ENCODE results near the gene PRDM13.
"Not testable (repeated sequence)": the region's sequence is repeated elsewhere in the genome, so short reads cannot be mapped to it uniquely, and the experiment has no call there.

PRDM13 gene

DNA sequence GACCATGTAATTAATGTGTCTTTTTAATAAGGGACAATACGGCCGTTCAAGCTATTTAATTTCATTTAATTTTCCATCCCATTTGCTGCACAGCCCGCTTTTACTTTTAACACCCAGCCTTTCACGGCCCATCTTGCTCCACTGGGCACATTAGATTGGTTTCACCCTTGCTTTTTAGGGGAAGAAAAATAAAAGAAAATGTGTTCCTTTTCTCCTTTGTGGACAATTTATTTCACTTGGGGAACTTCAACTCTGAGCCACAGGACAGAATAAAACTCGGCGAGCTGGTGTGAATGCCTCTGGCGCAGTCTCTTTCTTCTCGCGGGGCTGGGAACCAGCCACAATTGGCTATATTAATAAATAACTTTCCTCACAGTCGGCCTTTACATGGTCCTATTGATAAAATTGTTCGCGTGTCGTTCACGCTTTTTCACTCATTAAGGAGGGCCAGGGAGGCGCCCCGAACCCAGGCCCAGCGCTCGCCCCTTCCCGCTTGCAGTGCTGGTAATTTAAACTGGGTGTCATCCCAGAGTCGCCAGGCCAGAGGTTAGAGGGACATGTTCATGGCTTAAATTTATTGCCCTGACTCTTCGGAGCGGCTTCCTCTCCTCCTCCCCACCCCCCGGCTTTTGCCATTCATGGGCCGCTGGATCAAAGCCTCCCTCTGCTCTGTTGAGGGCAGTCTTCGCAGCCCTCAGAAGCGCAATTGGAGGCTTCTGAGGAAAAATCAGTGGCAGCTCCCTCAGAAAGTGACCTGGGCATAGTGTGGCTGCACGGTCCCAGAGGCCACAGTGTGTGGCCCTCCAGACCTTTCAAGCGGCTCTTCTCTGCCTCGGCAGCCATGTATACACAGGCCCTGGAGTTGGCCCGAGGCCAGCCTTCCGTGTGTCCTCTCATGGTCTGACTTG, 2.2 kb upstream of the PRDM13 start:
- no peak for DNase-seq

DNA sequence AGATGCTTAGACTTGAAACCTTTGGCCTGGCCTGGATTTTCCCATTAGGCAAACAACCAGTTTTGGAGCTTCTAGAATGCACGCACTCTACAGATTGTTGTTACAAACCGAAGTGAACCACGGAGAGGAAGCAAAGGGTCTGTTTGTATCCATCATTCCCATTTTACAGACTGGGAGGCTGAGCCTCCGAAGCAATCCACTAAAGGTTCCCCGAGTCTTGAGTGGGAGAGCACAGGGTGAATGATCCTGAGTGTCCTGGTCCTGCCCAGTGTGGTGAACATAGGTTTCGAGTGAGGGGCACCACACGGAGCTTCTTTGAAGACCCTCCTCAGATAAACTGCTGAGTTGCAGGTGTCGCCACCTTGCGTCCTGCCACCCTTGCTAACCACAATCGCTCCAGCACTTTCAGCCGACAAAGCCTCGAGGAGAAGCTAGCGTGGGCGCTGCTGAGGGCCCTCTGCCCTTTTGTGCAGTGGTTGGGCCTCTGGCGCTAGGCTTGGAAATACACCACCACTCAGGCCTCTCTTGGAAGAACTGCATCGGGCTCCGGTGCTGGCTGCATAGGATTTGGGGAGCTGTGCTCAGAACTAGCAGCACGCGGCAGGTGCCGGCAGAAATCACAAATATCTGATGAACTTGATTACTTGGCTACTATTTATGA, 1.4 kb upstream of the PRDM13 start:
- DNase-seq: no peak

DNA sequence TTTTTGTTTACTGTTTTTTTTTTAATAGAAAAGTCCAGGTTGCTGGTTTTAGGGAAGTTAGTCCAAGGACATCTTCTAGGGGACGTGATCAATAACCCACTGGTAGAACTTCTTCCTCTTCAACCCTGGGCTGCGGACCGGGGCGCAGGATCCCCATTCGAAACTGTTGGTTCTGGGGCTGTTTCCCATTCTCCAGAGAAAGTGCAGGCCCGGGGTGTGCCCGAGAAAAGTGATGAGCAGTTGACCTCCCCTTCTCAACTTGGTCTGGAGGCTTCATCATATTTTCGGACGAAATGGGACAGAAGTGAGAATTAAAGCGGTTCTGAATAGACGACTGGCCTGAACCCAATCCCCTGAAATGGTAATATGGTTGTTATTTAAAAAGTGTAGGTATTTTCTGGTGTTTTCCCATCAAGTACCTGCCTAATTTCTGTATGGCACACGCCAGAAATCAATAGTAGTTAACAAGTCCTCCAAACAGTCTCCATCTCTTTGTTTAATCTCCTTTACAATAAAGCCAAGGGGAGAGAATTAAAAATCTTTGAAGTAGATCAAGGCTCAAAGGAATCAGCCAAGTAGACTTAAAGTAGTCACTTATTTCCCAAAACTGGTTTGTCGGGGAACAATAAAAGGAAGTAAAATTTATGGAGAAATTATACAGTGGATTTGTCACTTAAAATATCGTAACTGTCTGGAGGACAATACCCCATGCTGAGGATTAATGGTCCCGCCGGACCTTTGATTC, 550 bp upstream of the PRDM13 start:
- DNase-seq: no peak

DNA sequence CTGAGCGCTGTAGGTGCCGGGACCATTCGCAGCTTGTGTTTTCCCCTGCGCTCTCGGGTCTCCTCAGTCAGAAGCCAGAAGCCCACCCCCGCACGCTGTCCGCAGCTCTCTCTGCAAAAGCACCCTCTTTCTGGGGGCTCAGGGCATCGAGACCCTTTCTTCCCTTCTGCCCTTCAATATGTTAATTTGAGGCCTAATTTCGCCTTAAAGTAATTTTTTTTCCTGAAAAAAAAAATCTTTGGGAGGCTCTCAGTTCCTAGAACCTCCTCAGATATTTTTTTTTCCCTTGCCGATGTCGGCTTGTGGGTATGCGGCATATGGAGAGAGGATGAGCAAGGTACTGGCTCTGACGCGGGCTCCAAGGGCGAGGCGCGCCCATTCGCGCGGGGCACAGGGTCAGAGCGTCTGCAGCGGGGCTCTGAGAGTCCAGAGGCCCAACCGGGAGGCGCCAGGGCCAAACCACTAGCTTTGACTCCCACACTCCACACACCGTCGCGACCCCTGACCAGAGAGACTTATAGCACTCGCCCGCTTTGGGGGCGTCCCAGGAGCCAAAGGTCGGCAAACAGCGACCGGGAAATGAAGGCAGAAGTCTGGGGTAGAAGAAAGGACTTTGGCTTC, 893 bp downstream of the PRDM13 start:
- DNase-seq: no peak

DNA sequence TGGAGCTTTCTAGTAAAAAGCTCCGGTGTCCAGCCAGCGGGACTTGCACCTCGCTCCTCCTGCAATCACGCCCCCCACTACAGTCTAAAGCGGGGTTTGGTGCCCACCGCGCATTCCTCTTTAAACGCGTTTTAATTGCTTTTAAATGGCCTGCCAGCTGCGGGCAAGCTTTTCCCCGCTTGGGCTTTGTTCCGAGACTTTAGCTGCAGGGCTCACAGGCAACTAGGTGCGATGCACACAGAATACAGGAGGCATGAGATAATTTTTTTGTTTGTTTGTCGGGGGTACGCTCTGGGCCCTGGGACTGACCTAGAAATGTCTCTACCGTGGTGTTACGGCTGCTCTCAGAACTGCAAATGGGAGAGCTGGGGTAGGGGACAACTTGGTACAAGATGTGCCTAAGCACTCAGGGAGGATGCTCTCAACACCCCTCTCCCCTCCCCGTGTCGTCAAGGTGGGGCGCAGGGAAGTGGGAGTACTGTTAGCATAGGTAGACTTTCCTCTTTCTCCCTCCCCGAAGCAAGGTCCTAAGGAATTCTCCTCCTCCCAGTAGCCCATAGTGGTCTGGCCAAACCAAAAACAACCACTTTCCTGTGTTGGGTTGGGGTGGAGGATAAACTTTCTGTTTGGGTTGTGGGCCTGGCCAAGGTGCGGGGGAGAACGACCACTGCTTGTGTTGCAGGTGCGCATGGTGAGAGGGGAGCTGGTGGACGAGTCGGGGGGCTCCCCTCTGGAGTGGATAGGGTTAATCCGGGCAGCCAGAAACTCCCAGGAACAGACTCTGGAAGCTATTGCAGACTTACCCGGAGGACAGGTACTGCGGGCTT, 1.6 kb downstream of the PRDM13 start:
- no peak for DNase-seq

DNA sequence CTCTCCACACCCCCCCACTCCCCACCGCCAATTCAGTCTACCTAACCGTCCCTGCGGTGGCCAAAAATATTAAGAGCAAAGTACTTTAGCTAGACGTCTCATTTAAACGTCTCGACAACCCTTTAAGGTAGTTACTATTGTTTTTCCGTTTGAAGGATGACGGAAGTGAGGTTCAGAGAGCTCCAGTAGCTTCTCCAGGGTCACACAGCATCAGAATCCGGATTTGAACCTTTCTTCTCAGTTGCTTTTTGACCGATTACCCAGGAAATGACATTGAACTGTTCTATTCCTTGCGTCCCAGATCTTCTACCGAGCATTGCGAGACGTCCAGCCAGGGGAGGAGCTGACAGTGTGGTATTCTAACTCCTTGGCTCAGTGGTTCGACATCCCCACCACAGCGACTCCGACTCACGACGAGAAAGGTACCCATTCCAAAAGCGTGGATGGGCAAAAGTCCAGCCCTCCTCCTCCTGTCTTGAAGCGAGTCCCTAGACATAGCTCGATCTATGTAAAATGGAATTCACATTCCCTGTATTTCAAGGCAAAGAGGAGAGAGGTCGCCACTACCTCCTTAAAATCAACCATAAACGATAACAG, 2.4 kb downstream of the PRDM13 start:
- no peak for DNase-seq

DNA sequence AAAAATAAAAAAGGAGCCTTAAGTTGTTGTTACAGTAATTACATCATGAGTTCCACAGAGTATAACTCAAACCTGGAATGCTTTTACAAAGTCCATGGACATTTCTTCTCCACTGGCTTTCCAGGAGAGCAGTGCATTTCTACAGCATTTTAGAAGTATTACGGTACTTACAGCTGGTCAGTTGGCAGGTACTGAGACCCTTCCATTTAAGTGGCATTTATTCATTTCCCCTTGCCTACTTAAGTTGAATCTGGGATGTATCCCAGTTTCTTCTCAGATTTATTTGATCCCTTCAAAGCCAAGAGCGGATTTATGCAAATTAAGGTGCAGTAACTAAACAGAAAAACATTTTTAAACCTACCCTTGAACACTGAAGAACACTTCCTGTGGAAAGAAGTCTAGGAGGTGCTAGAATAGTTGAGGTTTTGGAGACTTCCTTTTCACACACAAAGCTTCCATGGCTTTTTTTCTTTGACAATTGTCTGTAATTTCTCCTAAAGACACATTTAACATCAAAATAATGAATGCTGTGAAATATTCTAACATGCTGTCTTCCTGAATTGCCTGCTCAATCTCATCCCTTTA, 3.4 kb downstream of the PRDM13 start:
- no peak for DNase-seq

DNA sequence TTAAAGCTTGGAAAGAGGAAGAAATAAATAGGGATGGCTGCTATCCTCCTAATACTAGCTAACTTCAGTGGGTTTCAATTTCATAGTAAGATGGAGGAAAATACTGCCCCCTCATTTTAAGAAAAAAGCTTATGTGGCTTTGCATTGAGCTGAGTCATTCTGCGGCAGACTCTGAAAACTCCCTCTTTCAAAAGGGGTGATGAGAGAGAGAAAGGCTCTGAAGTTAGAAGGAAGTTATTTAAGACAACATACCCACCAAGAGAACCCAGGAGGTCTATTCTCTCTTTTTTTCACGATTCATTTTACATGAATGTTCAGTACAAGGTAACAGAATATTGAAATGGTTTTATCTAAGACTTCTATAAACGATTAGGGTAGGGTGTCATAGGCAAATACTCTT, 4.5 kb downstream of the PRDM13 start:
- DNase-seq: no peak

DNA sequence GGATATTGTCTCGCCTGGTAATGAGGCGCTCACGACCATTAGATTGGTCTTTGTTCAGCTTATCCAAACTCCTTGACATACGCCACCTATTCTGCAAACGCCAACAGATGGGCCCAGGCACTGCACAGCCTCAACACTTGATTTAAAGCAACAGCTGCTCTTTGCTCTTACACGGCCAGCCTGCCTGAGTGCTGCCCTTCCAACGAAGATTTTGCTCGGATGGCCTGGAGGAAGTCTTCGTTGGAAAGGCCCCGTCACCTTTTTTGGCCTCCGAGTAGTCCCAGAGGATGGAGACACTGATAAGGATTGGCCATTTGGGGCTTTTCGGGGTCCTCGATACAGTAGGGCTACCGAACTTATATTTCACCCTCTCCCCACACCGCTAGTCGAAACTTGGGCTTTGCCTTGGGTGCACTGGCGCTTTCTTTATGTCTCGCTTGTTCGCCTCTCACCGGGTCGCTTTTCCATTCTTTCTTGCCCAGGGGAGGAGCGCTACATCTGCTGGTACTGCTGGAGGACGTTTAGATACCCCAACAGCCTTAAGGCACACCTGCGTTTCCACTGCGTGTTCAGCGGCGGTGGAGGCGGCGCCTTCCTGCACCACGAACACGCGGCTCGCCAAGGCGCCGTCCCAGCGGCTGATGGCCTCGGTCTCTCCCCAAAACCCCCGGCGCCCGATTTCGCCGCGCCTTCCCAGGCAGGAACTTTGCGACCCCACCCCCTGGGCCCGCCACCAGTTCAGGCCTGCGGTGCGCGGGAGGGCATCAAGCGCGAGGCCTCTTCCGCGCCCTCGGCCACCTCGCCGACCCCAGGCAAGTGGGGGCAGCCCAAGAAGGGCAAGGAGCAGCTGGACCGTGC, 6.1 kb downstream of the PRDM13 start:
- DNase-seq: no peak

DNA sequence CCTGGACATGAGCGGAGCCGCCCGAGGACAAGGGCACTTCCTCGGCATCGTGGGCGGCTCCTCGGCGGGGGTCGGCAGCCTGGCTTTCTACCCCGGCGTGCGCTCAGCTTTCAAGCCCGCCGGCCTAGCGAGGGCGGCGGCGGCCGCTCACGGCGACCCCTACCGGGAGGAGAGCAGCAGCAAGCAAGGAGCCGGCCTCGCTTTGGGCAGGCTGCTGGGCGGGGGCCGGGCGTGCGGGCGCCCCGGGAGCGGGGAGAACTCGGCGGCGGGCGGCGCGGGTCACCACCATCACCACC, 6.7 kb downstream of the PRDM13 start:
- DNase-seq: no peak

DNA sequence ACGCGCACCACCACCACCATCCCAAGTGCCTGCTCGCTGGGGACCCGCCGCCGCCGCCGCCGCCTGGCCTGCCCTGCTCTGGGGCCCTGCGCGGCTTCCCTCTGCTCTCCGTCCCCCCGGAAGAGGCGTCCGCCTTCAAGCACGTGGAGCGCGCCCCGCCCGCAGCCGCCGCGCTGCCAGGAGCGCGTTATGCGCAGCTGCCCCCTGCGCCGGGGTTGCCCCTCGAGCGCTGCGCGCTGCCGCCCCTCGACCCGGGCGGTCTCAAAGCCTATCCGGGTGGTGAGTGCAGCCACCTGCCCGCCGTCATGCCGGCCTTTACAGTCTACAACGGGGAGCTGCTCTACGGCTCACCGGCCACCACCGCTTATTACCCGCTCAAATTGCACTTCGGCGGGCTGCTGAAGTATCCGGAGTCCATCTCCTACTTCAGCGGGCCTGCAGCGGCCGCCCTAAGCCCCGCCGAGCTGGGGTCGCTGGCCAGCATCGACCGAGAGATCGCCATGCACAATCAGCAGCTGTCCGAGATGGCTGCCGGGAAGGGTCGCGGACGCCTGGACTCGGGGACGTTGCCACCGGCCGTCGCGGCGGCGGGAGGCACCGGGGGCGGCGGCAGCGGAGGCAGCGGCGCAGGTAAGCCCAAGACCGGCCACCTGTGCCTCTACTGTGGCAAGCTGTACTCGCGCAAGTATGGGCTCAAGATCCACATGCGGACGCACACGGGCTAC, 7.2 kb downstream of the PRDM13 start:
- DNase-seq: no peak

DNA sequence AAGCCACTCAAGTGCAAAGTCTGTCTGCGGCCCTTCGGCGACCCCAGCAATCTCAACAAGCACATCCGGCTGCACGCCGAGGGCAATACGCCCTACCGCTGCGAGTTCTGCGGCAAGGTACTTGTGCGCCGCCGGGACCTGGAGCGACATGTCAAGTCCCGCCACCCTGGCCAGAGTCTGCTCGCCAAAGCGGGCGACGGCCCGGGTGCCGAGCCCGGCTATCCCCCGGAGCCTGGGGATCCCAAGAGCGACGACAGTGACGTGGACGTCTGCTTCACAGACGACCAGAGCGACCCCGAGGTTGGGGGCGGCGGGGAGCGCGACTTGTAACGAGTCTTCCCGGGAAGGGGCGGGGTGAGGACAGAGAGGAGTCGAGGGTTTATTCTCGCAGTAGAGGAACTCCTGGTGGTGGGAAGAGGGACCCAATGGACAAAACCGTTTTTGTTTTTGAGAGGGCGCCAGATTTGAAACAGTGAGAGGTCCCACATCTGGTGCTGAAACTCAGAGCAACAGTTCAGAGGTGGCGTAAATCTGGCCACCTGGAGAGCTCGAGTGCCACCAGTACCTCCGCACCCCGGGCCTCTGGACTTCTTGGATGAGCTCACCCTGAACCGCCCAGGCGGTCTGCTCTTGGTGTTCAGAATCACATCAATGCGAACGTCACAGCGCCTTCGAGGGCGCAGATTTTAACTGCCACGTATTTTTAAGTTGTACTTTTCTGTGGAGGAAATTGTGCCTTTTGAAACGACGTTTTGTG, 8.0 kb downstream of the PRDM13 start:
- no peak for DNase-seq

DNA sequence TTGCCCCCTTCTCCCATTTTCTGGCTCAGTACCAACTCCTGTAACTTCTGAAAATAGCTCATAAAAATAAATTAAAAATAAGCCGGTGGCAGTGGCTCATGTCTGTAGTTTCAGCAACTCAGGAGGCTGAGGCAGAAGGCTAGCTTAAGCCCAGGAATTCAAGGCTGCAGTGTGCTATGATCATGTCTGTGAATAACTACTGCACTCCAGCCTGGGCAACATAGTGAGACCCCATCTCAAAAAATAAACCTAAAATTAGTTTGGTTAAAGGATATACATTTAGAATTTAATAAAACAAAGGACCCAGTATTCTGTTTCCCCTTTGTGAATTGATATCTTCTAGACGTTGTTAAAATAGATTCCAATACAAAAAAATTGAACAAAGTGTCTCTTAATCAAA, 10.5 kb downstream of the PRDM13 start:
- no peak for DNase-seq

DNA sequence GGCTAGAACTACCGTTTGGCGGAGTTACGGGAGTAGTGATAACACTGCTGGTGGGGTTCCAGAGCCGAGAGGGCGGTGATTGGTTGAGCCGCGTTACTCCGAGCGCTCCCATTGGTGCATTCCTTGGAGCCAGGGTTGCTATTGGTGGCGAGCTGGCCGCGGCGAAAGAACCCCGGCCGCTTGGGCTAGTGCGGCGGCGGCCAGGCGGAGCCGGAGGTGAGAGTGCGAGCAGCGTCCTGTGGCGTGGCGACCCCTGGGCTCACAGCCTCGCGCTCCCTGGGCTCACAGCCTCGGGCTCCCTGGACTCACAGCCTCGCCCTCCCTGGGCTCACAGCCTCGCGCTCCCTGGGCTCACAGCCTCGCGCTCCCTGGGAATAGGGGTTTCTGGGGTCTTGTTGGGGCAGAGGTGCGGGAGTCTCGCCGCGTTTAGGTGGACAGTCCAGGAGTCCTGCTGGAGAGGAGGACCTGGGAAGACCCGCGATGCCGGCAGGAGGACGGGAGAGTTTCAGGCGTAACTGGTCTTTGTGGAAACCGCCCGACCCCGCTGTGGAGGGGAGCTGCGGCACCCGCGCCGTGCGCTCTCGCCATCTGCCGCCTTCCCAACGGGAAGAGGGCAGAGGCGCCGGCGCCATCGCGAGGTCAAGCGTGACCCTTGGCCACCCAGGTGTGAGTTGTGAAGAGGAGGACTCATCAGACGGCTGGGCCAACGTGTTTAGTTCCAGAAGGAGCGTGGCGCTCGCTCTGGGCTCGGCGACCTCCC, 12.2 kb downstream of the PRDM13 start:
- DNase-seq: no peak

DNA sequence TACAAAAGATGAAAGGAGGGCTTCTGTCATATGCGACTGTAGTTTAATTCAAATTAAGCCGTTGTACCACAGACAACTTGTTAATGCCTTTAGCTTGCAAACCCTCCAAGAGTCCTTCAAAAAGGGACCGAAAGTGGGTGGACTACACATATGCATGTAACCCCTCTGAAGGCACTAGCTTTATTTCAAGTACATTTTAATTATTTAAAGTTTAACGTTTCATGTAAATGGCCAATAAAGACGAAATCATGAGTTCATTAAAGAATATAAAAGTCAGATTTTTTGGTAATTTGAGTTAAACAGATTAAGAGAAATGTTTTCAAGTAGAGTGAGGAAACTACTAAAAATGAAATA, 12.8 kb downstream of the PRDM13 start:
- DNase-seq: no peak

DNA sequence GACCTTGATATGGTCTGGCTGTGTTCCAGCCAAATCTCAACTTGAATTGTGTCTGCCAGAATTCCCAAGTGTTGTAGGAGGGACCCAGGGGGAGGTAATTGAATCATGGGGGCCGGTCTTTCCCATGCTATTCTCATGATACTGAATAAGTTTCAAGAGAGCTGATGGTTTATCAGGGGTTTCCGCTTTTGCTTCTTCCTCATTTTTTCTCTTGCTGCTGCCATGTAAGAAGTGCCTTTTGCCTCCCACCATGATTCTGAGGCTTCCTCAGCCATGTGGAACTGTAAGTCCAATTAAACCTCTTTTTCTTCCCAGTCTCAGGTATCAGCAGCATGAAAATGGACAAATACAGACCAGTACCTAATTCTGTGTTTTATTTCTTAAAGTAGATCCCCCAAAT, 15.4 kb downstream of the PRDM13 start:
- not testable (repeated sequence) for DNase-seq

DNA sequence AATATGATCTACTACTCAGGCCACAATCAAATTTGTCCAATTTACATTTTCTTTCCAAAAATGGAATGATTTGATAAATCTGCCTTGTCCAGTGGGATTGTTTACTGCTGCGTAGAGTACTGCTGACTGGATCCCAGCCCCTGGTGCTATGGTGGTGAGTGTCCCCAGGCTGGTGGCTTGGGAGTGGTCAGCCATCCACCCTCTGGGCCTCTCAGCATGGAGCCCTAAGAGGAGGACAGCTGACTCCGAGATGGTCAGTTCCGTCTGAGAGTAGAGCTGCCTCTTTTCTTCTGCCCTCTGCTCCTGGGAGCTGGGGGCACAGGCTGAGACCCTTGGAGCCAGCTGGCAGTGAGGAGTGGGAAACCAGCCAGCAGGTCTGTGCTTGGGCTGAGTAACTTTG, 22.7 kb downstream of the PRDM13 start:
- DNase-seq: no peak

DNA sequence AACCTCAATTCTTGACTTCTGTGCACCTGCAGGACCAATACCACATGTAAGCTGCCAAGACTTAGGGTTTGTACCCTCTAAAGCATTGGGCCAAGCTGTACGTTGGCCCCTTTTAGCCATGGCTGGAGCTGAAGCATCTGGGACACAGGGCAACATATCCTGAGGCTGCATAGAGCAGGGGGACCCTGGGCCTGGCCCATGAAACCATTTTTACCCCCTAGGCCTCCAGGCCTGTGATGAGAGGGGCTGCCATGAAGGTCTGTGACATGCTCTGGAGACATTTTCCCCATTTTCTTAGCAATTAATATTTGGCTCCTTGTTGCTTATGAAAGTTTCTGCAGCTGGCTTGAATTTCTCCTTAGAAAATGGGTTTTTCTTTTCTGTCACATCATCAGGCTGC, 31.0 kb downstream of the PRDM13 start:
- no peak for DNase-seq

DNA sequence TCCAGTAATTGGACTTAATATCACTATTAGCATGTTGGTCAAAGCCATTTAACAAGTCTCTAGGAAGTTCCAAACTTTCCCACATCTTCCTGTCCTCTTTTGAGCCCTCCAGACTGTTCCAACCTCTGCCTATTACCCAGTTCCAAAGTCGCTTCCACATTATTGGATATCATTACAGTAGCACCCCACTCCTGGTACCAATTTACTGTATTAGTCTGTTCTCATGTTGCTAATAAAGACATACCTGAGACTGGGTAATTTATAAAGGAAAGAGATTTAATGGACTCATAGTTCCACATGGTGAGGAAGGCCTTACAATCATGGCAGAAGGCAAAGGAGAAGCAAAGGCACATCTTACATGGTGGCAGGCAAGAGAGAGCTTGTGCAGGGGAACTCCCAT, 31.7 kb downstream of the PRDM13 start:
- not testable (repeated sequence) for DNase-seq
